NCI-H510A treated with DMSO at 0.1 percent for 48 hours (cell line): ENCODE measurements around the gene MTCH1.

Experiments
- DNase-seq: peaks from one replicate; lab custom pipeline; 2025; lab: John Stamatoyannopoulos, UW

MTCH1 gene

DNA sequence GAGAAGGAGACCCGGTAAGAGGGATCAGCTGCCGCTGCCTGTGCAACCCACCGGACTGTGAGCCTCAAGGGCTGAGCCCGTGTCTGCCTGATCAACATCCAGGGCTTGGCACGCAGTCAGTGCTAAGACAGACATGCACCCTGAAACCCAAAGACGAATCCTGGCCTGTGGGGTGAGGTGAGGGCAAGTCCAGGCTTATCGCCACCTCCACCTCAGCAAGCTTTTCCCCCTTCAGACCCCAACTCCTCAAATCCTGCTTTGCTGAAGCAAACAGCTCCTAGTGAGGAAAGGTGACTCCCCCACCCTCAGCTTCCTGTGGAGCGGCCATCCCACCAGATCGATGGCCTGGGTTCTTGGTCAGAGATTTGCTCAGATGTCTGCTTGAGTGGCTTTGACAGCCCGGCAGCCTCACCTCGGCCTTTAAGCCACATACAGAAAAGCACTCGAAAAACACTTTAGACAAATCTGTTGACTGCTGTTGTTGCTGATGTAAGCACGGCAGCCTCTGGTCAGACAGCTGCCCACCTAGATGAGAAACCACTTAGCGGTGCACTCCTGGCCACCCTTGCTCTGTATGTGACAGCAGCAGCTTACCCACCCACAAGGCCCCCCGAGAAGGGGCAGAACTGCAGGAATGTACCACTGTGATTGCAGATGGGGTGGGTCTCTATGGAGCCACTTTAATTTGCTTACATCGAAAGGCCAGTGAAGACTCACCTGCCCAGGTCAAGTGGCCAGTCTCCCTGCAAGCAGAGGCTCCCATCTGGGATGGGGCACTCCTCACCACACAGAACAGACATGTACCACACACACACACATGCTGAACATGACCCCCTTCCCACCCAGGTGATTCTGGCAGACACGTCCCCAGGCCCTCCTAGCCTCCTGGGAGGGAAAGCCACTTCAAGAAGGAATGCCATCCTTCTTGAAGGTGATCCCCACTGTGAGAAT, 14.8 kb downstream of the MTCH1 start:
- DNase-seq: no peak

- DNase-seq: no peak
These were observed 15.8 kb downstream of the MTCH1 start for GRCh38 chr6:36969988-36970891.

DNA sequence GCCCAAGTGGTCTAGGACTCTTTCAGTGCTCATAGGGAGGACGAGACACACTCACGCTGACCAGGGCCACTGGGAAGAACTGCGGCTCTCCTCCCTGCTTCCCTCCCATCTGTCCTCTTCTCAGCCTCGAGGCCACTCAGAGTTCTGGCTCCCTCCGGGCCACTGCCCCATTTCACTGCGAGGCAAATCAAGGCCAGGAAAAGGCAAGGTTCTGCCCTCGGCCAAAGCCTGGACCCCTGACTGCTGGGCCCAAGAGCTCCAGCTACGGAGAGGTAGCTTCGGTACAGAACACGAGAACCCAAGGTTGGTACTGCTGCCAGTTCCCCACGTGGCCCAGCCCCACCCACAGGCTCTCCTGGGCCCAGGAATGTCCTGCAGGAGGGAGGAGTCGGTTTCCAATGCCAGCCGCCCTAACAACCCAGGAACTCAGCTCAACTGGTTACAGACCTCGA, 16.7 kb downstream of the MTCH1 start:
- DNase-seq: no peak

- DNase-seq: no peak
These were observed 17.6 kb downstream of the MTCH1 start for GRCh38 chr6:36968266-36968977.

DNA sequence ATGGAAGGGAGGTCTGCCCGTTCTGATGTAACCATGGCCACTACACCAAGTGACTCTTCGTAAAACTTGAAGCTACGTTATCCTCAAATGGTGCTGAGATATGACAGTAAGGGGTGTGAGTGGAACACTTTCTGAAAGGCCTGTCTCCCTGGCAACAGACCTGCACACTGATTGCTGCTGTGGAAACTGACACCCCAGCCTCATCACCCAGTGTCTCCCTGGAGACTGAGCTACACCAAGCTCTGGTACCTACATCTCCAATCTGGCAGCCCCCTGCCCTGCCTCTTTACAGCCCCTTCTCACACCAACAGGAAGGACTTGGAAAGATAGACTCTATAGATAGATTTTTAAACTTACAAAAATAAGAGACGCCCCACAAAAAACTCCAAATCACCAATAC, 18.2 kb downstream of the MTCH1 start:
- no peak for DNase-seq

DNA sequence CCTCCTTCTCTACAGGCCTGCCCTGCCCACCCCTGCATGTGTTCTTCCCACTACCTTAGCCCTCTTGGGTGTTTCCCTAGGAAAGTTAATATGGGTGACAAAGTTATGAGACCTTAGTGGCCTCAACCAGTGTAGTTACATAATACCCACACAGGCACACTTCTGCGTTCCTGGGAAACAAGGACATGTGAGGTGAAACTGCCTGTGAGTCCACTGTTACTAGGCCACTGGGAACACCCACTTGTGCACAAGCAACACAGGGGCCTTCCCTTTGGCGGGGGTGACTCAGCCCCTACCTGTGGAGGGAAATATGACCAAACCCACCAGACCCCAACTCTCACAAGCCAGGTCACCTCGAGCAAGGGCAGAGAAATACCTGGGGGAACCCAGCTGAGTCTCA, 18.7 kb downstream of the MTCH1 start:
- DNase-seq: no peak

DNA sequence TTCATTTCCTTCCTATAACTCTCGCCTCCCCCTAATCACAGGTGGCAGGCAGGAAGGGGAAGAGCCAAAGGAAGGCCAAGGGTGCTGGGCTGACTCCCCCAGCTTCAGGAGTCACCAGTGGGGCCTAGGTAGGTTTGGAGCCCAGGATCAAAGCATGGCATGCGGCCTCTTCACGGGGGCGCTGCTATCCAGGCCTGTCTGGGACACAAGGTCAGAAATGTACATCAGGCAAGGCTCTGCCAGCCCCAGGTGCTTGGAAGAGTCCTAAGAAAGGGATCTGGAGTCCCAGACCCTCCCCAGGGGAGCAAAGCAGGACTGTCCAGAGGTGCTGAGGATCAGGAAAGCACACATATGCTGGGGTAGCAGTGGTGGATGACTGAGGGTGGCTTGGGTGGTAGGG, 21.1 kb downstream of the MTCH1 start:
- no peak for DNase-seq

DNA sequence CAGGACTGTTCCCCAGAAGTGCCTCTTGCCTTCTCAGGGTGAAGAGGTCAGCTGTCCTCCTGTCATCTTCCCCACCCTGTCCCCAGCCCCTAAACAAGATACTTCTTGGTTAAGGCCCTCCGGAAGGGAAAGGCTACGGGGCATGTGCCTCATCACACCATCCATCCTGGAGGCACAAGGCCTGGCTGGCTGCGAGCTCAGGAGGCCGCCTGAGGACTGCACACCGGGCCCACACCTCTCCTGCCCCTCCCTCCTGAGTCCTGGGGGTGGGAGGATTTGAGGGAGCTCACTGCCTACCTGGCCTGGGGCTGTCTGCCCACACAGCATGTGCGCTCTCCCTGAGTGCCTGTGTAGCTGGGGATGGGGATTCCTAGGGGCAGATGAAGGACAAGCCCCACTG, 21.6 kb downstream of the MTCH1 start:
- no peak for DNase-seq

DNA sequence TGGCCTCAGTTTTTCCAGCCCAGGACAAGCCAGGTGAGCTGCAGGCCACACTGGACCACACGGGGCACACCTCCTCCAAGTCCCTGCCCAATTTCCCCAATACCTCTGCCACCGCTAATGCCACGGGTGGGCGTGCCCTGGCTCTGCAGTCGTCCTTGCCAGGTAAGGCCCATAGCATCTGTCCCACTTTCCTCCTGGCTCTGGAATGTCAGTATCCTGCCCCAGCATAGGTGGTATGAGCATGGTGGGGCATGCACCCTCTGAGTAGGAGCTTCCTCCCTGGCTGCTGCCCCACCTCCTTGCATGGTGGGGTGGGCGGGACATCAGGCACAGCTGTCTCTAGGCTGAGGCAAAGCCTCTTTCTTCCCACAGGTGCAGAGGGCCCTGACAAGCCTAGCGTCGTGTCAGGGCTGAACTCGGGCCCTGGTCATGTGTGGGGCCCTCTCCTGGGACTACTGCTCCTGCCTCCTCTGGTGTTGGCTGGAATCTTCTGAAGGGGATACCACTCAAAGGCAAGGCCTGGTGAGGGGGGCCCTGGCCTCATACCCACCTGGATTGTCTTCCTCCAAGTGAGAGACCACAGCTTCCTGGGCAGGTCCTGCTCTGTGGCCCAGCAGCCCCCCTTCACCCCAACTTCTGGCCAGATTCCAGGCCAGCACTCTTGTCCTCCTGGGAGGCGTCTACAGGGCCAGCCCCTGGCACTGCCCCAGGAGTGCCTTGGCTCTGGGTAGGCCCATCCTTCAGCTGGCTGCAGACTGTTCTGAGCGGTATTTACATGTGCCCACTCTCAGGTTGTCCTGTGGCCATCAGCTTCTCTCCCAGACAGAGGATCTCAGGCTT, 22.3 kb downstream of the MTCH1 start:
- DNase-seq: peak; percentile 46

DNA sequence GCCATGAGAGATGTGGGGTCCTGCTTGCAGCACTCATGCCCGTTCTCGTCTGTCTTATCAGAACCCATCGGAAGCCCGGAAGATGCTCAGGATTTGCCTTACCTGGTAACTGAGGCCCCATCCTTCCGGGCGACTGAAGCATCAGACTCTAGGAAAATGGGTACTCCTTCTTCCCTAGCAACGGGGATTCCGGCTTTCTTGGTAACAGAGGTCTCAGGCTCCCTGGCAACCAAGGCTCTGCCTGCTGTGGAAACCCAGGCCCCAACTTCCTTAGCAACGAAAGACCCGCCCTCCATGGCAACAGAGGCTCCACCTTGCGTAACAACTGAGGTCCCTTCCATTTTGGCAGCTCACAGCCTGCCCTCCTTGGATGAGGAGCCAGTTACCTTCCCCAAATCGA, 23.1 kb downstream of the MTCH1 start:
- DNase-seq: peak; percentile 24

GRCh38 chr6:36961441-36962435, 24.3 kb downstream of the MTCH1 start:
- no peak for DNase-seq

GRCh38 chr6:36959555-36960250, 26.3 kb downstream of the MTCH1 start:
- DNase-seq: no peak

DNA sequence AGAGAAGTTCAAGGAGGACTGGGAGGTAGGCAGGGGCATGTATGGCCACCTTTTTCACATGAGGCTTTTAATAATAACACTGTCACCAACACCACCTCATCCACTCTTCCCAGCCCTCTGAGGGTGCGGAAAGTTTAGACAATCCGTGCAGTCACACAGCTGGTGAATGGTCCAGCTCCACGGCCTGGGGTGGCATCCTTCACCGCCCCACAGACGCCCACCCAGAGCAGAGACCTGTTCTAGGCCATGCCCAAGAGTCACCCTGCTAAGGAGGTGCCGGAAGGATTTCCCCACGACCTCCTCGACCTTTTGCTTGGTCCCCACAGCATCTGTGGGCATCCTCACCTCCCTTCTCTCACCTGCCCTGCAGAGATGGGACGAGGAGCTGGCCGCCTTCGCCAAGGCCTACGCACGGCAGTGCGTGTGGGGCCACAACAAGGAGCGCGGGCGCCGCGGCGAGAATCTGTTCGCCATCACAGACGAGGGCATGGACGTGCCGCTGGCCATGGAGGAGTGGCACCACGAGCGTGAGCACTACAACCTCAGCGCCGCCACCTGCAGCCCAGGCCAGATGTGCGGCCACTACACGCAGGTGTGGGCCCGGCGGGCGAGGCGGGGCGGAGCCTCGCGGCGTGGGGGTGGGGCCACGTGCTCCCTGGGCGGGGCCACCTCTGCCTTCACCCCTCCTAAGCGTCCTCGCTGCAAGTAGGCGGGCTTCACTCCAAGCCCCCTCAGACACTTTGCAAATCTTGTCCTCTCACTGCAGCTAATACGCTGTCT, 27.0 kb downstream of the MTCH1 start:
- no peak for DNase-seq

- DNase-seq: no peak
These were observed 28.2 kb downstream of the MTCH1 start for GRCh38 chr6:36957773-36958271.

- no peak for DNase-seq
These were observed 29.6 kb downstream of the MTCH1 start for GRCh38 chr6:36956446-36956820.

- DNase-seq: no peak
These were observed 30.1 kb downstream of the MTCH1 start for GRCh38 chr6:36955671-36956445.

DNA sequence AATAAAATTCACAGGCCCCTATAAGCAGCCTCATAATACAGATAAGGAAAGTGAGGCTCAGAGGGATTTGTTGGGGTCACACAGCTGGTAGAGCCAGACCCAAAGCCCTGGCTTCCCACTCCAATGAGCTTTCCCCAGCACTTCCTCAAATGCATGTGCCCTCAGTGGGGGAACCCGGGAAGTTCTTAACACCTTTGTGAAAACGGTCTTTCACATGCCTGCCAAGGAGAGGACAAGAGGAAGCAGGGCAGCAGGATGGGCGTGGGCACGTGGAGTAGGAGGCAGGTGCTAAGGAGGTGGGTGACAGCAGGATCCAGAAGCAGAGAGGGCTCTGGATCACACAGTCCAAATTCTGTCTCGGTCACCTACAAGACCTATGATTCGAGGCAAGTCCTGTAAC, 30.9 kb downstream of the MTCH1 start:
- no peak for DNase-seq
